ENCODE measurements around the gene TSPAN10.

TSPAN10 gene

DNA sequence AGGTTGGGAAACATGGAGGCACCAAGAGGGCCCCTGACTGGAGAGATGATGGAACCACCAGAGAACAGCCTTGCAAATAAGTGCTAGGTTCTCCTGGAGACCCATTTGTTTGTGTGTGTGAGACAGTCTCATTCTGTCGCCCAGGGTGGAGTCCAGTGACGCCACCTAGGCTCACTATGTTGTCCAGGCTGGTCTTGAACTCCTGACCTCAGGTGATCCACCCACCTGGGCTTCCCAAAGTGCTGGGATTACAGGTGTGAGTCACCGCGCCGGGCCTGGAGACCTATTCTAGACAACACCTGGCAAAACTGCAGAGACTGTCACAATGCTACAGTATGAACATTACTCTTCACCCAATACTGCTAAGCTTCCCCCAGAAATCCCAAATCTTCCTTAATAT lies 1.6 kb upstream of the TSPAN10 start:
- DNase-seq (ENCODE audit: low read depth in 3 of 3), result no peak

DNA sequence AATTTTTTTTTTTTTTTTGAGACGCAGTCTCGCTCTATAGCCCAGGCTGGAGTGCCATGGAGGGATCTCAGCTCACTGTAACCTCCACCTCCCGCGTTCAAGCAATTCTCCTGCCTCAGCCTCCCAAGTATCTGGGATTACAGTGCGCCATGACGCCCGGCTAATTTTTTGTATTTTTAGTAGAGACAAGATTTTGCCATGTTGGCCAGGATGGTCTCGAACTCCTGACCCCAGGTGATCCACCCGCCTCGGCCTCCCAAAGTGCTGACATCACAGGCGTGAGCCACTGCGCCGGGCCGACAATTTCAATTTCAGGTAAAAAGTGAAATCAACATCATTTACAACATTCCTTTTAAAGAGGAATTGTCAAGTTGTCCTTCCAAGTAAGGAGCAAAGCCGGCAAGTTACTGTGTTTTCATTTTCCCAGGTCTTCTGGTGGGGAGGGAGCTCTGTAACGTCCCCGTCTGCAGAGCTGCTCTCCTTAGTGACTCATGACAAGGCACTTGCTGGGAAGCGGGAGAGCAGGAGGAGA lies 957 bp upstream of the TSPAN10 start:
- DNase-seq (ENCODE audit: low read depth in 3 of 3), result no peak

DNA sequence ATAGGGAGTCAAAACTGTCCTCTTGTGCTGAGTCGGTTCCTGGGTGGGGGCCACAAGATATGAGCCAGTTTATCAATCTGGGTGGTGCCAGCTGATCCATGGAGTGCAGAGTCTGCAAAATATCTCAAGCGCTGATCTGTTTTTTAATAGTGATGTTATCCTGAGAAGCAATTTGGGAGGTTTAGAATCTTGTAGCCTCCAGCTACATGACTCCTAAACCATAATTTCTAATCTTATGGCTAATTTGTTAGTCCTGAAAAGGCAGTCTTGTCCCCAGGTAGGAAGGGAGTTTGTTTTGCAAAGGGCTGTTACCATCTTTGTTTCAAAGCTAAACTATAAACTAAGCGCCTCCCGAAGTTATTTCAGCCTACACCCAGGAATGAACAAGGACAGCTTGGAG lies 1.7 kb downstream of the TSPAN10 start:
- DNase-seq (ENCODE audit: low read depth in 3 of 3), result no peak

DNA sequence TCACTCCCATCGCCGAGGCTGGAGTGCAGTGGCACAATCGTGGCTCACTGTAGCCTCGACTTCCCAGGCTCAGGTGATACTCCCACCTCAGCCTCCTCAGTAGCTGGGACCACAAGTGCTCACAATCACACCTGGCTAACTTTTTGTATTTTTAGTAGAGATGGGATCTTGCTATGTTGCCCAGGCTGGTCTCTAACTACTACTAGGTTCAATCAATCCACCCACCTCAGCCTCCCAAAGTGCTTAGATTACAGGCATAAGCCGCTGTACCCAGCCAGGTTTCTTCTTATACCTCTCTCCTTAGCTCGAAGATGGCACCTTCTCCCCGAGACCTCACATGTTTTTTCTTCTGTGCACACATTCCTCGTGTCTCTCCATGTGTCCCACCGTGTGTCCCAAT lies 3.0 kb downstream of the TSPAN10 start:
- DNase-seq (ENCODE audit: low read depth in 3 of 3), result no peak

DNA sequence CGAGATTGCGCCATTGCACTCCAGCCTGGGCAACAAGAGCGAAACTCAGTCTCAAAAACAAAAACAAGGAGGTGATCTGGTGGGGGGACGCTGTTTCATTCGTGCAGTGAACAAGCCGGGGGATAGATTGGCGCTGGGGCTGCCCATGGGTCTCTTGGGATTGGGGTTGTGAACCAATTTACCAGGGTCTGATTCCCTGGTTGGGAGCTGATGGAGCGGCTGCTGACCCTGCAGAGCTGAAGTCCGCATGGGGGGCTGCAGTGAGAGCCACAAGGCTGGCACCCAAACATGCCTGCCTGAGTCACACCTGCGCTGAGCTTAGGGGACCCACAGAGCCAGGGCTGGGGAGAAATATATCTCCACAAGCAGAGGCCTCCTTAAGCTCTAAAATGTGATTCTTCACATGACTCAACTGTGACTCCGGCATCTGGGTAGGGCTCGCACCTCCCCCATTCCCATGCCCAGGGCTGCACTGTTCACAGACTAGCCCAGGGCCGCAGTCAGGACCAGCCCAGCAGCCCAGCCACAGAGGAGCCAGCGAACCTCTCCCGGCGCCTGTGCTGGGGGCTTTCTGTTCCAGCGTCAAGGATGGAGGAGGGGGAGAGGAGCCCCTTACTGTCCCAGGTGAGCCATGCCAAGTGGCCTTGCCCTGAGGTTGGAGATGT lies 5.0 kb downstream of the TSPAN10 start:
- DNase-seq (ENCODE audit: low read depth in 3 of 3), result no peak

DNA sequence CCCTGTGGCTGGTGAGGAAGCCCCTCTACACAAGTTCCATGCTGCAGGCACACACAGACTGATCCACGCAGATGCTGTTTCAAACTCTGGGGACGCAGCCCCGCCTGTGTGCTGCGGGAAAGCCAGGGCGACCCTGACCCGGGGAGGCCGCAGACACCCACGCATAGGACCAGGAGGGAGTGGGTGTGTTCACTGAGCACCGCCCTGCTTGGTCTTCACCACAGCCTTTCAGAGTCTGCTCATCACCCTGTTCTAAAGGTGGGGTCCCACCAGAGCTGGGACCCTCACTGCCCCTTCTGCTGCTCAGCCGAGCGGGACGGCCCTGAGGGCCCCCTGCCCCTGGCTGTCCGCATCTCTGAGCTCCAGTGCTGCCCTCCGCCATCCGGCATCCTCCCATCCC lies 7.5 kb downstream of the TSPAN10 start:
- no peak for DNase-seq (ENCODE audit: low read depth in 3 of 3)

DNA sequence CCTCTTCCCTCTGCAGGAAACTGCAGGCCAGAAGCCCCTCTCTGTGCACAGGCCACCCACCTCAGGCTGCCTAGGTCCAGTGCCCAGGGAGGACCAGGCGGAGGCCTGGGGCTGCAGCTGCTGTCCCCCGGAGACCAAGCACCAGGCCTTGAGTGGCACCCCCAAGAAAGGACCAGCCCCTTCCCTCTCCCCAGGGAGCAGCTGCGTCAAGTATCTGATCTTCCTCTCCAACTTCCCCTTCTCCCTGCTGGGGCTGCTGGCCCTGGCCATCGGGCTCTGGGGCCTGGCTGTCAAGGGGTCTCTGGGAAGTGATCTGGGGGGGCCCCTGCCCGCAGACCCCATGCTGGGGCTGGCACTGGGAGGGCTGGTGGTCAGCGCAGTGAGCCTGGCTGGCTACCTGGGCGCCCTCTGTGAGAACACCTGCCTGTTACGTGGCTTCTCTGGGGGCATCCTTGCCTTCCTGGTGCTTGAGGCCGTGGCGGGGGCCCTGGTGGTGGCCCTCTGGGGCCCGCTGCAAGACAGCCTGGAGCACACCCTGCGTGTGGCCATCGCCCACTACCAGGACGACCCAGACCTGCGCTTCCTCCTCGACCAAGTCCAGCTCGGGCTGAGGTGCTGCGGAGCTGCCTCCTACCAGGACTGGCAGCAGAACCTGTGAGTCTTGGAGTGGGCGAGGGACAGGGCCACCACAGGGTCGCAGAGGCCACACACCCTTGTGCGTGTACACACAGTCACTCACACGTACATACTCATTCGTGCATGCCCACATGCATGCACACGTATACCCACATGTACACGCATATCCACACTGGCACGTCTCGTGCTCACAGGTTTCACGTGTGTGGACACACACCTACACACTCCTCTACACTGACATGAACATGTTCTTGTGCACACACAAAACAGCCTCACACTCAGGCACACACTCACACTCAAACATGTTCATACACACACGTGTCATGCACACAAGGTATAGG lies 8.3 kb downstream of the TSPAN10 start:
- no peak for DNase-seq (ENCODE audit: low read depth in 3 of 3)

DNA sequence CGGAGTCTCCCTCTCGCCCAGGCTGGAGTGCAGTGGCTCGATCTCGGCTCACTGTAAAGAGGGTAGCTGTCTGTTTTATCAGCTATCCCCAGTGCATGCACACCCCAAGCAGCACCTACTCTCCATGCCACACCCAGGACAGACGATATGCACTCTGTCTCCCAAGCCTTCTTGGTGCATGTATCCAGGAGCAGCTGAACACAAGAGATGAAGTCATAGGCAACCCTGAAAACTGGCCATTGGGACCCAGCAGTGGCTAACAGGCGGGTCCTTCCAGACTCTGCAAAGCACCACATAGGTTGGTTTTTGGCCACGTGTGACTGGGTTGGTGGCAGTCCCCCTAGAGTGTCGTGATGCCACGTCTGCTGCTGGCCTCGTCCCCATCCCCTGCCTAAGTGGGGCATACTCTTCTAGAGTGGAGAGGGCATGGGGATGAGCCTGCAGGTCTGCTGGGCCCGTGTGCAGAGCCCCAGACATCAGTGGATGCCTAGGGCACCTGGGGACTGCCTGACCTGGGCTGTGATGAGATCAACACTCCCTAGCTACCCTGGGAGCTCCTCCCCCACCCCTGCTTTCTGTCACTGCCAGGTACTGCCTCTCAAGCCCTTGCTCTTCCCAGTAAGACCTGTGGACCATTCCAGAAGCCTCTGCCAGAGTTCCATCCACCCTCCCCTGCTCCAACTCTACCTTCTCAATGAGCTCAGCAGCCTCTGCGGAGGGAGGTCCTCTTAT lies 10.0 kb downstream of the TSPAN10 start:
- DNase-seq (ENCODE audit: low read depth in 3 of 3), result no peak

DNA sequence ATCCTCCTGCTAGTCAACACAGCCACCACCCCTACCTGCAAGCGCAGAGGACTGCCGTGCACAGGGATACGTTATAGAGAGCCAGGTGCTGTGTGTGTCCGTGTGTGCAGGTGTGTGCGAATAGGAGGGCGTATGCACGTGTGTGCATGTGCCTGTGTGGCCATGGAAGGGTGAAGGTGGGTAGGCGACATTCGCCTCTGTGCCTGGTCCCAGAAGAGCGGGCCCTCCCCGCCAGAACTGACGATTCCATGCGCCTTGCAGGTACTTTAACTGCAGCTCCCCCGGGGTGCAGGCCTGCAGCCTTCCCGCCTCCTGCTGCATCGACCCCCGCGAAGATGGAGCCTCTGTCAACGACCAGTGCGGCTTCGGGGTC lies 10.6 kb downstream of the TSPAN10 start:
- no peak for DNase-seq (ENCODE audit: low read depth in 3 of 3)

DNA sequence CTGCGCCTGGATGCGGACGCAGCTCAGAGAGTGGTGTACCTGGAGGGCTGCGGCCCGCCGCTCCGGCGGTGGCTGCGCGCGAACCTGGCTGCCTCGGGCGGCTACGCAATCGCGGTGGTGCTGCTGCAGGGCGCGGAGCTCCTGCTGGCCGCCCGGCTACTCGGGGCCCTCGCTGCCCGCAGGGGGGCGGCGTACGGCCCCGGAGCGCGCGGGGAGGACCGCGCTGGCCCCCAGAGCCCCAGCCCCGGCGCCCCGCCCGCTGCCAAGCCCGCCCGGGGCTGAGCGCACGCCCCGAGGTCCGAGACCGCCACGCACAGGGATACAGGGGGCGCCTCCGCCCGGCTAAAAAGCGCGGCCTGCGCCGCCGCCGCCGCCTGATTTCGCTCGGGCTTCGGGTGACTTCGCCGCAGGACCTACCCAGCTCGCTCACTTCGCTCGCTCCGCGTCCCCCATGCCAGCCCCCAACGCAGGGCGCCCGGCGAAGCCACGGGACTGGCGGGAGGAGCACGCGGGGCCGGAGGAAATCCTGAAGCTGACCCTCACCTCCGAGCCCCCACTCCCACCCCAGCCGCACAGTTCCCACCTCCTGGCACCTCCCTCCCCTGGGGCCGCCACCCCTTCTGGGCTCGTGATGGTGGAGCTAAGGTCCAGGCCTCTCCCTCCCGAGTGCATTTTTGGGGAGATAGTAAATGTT lies 11.2 kb downstream of the TSPAN10 start:
- DNase-seq (ENCODE audit: low read depth in 3 of 3), result no peak

DNA sequence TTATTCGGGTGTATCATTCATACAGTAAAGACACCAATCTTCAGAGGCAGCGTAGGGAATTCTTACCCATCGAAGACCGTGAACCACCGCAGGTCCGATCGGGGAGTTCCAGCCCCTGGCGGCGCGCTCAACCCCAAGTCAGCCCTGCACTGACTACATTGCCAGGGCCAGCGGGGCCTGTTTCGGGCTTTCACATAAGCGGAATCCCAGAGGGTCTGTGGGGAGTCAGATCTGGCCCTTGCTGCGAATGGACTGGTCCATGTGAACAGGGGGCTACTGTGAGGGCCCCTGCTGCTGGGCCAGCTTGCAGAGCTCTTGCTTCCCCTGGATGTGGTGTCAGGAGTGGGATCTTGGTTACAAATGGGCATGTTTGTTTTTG lies 11.7 kb downstream of the TSPAN10 start:
- DNase-seq (ENCODE audit: low read depth in 3 of 3), result no peak

DNA sequence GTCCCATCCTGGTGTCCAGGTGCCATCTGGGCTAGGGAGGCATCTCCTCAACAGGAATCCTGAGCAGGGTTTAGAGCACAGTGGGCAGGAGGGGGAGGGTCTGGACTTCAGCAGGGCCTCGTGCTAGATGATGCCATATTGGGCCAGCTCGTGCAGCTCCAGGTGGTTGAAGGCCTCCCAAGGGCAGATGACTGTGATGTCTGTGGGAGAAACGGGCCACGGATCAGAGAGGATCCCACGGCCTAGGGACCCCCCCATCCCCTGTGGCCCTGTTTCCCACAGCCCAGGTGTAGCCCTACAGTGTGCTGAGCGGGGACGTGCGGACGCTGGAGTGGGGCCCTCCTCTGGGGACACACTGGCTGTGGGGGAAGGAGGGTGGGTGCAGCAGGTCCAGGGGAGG lies 14.0 kb downstream of the TSPAN10 start:
- no peak for DNase-seq (ENCODE audit: low read depth in 3 of 3)

DNA sequence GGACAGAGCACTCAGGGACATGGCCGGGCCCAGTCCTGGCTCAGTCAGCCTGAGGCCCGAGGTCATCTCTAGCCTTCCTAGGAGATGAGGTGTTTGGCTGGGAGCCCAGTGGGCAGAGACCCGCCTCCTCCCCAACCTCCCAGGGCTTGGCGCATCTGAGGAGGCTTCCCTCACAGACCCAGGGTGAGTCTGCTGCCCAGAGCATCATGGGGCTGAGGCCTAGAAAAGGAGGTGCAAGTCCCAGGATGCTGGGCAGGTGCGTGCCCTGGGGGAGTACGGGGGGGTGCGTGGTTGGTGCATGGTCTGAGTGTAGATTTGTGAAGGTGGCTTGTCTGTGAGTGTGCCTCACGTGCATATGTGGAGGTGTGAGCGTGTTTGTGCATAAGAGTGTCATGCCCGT lies 14.7 kb downstream of the TSPAN10 start:
- no peak for DNase-seq (ENCODE audit: low read depth in 3 of 3)

DNA sequence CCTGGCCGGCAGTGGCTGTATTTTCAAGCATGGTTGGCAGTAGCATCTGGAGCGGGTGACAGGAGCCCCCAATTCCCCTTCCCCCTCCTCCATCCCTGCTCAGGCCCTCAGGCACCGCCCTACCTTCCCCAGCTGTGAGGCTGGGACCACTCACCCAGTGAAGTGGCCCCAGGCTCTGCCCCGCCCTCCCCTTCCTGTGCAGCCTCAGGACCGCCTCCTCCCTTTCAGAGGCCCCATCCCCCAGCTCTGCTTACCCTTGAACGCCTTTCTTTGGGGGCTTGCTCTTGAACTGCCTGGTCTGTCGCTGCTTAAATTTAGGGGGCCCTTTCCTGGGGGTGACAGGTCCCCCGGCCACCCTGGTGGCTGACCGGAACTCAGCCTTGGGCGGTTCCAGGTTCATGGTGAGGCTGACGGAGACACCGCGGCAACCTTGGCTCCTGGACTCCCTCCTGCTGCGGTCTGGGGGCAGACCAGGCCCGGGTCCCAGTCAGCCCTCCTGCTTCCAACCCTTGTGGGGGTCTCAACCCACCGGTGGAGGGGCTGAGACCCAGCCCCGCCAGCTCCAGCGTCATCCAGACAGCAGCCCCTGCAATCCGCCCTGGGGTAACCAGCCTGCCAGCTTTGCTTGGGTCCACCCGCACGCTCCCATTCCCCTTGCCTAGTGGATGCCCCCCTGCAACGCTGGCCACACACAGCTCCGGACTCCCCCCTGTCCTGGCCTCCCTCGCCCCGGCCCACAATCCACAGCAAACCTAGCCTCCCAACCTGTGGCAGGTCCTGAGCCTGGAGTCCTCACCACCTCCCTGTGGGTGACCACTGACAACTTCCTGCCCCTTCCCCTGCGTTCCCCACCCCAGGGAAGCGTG lies 16.1 kb downstream of the TSPAN10 start:
- no peak for DNase-seq (ENCODE audit: low read depth in 3 of 3)

DNA sequence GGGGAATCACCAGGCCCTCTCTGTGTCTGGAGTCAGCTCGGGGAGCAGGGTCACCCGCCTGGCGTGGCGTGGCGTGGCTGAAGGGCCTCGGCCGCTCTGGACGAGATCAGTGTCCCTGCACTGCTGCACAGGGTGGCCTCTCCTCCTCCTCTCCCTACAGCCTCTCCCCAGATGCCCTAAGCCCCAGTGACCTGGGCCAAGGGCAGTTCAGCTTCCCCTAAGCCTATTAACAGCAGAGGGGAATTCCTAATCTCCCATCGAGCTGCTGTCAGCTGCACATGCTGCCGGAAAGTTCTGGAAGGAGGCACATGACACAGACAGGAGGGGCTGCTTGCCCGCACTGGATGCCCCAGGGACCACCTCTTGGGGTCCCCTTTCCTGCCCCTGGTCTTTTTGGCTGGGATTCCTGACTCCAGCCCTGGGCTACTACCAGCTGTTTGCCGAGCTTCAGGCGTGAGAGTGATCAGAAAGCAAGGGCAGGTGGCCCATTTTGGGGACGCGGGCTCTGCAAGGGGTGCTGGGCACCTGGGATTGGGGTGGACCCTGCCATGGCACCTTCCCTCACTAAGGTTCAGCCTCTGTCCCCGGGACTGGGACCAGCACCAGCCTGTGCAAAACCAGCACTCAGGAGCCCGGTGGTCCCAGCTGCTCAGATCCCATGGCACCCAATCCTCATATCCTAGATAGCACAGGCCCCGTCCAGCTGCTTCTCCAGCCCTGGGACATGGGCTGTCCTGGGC lies 18.6 kb downstream of the TSPAN10 start:
- DNase-seq (ENCODE audit: low read depth in 3 of 3), result no peak

DNA sequence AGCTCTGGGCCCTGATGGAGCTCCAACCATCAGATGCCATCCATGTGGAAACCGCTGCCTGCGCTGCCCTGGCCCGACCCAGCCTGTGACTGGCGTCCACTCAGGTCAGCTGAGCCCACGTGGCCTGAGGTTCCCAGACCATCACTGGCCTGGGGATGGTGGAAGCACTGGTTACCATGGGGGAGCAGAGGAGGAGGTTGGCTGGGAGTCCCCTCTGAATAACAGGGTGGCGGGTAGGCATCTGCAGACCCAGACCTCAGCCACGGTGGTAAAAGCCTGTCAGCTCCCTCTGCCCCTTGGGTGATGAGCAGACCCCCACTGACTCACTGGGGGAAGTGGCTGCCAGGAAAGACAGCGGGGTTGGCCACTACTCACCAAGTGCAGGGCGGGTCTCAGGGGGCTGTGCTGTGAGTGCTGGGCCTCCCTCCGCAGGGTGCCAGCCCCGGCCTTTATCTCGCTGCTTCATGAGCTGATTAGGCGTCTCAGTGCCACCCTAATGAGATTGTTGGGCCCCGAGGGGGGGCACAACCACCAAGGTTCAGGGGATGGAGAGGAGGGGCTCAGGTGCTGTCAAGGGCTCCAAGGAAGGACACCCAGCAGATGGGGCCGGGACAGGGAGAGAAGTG lies 19.2 kb downstream of the TSPAN10 start, which contains the start of gene PDE6G:
Gene PDE6G, minus strand, starts transcription at position 425 of the 626 bp plus-strand sequence. CDS start 3,237 bp downstream, outside the sequence.
- no peak for DNase-seq (ENCODE audit: low read depth in 3 of 3)

DNA sequence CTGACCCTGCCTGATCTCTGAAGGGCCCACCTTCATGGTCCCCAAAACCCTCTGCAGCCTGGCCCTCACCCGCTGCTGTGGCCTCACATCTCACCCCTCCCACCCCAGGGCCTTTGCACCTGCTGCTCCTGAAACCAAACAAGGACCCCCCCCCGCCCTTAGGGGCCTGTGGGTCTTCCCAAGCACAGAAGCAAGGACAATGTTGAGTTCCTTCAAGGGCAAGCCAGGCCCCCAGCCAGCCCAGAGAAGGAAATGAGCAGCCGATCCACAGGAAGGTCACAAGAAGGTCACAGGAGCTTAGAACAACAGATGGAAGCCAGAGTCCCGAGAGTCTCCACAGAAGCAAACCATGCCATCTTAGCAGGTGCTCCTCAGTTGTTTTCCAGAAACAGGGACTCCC lies 19.8 kb downstream of the TSPAN10 start:
- no peak for DNase-seq (ENCODE audit: low read depth in 3 of 3)

DNA sequence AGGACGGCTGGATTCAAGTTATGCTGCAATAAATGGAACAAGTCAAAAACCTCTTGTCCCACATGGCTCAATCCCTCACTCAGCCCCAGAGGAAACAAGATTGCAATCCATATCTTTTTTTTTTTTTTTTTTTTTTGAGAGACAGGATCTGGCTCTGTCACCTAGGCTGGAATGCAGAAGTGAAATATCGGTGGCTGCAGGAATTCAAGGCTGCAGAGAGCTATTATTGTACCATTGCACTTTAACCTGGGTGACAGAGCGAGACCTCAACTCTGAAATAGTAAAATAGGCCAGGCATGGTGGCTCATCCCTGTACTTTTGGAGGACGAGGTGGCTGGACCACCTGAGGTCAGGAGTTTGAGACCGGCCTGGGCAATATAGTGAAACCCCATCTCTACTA lies 22.0 kb downstream of the TSPAN10 start:
- DNase-seq (ENCODE audit: low read depth in 3 of 3), result no peak

DNA sequence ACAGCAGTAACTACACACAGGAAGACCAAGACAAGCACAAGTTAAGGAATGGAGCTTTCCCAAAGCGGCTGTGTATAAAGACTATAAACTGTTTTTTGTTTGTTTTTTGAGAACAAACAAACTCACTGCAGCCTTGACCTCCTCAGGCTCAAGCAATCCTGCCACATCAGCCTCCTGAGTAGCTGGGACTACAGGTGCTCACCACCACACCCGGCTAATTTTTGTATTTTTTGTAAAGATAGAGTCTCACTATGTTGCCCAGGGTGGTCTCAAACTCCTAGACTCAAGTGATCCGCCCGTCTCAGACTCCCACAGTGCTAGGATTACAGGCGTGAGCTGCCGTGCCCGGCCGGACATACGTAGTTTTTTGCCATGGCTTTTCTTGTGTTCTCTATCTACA lies 23.4 kb downstream of the TSPAN10 start:
- no peak for DNase-seq (ENCODE audit: low read depth in 3 of 3)

Measured in stimulated activated CD4-positive, alpha-beta T cell treated with anti-CD3 and anti-CD28 coated beads, TNF-alpha, amount 100 ng/mL, for 4 hours (primary cell).